Superior temporal gyrus (tissue), 1 donor: ENCODE results near the gene RAB3C.
"Not testable (repeated sequence)": the region's sequence is repeated elsewhere in the genome, so short reads cannot be mapped to it uniquely, and the experiment has no call there.

ENCODE experiments used
- DNase-seq: peaks from one replicate; pipeline ENCODE4 v3.0.0-alpha.2; 2016; ENCODE audit errors: extremely low spot score

The RAB3C gene

DNA sequence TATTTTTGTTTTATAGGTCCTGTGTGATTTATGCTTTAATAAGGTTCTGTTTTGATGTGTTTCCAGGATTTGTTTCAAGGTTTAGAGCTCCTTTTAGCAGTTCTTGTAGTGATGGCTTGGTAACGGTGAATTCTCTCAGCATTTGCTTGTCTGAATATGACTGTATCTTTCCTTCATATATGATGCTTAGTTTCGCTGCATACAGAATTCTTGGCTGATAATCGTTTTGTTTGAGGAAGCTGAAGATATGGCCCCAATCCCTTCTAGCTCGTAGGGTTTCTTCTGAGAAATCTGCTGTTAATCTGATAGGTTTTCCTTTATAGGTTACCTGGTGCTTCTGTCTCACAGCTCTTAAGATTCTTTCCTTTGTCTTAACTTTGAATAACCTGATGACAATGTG, 20.0 kb downstream of the RAB3C start:
- not testable (repeated sequence) for DNase-seq

DNA sequence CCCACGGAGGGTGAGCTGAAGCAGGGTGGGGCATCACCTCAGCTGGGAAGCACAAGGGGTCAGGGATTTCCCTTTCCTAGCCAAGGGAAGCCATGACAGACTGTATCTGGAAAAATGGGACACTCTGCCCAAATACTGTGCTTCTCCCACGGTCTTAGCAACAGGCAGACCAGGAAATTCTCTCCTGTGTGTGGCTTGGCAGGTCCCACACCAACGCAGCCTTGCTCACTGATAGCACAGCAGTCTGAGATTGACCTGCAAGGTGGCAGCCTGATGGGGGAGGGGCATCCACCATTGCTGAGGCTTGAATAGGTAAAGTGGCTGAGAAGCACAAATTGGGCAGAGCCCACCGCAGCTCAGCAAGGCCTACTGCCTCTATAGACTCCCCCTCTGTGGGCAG, 23.2 kb downstream of the RAB3C start:
- no peak for DNase-seq

DNA sequence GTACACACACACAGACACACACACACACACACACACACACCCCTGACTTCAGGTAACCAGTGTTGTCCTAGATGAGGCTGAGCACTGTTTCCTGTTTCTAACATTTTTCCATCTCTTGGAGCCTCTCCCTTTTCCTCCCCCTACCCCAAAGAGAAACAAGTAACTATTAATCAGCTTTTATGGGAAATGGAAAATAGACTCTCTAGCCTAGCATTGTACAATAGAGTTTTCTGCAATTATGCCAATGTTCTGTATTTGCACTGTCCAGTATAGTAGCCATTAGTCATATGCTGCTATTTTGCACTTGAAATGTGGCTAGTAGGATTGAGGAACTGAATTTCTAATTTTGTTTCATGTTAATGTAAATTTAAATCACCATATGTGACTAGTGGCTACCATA, 33.1 kb downstream of the RAB3C start:
- DNase-seq = no peak

DNA sequence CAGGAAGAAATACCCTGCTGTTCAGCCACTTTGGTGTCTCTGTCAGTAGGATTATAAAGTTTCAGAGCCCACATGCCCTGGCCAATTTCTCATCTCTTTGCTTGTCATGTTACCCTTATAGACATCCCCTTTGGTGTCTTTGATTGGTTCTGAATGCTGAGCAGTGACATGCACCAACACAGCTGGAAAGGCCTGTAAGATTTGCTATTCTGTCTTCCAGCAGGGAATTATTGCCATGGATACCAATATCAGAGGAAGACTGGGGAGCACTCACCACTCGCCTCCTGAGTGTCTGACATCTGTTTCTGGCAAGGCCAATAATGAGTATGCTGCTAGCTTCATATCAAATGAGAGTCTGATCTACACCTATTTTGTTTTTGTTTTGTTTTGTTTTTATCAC, 34.4 kb downstream of the RAB3C start:
- no peak for DNase-seq

DNA sequence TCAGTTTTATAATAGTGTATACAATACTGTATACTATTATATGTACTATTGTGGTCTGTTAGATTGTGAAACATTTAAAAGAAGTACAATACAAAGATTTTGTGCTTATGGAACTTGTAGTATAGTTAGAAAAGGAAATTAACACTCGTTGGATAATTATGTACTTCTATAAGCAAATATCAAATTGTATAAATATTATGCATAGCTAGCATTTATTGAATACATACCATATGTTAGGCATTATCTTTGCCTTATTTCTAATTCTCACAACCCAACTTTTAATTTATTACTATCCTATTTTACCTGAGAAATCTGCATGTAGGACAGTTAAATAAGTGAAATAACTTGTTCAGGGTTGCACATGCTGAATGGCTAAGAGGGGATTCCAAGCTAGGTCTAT, 37.5 kb downstream of the RAB3C start:
- DNase-seq = no peak

DNA sequence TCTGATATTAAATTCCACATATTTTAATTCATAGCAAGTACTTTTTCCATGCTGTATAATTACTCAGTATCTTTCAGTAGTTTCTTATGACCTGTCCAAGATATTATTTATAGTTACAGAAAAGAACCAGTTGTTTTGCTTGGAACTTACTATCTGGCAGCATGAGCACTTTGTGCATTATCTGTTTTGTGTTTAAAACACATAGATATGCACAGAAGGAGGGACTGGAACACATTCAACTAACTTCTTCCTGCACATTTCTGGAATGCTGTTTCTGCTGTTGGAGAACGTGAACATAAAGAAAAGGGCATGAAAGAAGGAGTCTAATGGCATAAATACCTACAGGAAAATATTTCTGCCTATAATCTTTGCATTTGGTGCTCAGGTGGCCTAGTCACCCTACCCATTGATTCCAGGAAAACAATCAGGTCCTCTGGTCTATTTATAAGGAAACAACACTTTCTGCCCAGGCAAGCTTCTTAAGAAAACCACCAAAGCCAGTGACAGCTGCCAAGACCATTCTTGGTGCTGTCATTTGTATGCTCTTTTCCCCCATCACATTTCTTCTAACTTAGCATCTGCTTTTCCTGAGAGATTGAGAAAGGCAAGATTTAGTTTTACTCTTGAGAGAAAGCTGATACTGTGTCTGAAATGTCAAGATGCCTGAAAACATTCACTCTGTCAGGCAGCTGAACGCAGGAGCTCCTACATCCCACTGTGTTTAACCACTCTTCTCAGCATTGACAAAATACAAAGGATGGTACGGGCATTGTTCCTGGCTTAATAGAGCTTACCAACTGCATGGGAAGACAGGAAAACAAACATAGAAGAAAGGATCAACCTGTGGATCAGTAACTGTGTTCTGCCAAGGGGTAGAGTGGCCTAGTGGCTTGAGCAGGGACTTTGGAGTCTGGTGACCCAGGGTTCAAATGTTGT, 40.3 kb downstream of the RAB3C start:
- no peak for DNase-seq

DNA sequence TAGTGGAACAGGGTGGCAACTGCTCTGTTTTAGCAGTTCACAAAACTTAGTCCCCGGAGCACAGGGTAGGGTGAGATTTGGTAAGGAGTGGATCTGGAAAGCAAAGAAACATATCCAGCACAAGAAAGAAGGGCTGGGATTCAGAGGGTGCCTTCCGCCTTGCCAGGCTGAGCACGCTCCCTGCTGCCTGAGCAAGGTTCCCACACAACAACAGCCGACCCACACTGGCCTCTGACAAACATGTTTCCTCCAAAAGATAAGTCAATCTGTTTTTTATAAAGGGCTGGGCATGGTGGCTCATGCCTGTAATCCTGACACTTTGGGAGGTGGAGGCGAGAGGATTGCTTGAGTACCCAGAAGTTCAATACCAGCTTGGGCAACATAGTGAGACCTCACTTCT, 45.8 kb downstream of the RAB3C start:
- DNase-seq = no peak

DNA sequence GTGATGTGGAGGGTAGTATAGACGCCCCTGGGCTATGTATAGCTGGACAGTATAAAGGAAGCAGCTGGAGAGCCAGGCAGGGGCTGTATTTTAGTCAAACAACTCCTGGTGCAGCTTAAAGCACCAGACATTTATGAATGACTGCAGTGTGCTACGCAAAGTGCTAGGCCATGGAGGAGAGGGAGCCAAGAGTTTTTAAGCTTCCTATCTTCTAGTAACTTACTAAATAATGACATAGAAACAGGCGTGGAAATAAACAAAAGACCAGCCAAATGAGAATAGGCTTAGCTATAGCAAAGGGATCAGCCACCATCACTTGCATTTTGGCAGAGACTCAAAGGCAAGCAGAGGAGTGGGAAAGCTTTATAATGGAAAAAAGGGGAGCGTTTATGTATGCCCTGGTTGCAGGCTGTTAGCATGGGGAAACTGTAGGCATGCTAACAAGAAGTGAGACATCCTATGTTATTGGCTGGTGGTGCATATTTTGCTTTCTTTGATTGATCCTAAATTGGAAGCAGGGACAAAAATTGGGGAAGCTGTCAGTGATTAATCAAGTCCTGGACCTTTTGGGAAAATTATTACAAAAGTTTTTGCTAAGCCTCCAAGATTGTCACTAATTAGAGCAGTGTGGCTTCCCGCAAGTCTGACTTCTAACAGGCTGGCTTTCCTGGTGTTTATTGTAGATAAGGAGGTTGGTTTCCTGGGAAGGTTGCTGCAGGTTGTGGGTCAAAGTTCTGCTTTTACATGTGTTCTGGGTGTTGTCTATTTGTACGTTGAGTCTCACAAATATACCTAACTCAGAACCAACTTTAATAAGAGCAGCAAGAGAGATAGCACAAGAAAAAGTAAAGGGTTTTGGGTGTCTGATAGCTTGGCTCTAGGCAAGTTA, 46.6 kb downstream of the RAB3C start:
- DNase-seq = no peak

DNA sequence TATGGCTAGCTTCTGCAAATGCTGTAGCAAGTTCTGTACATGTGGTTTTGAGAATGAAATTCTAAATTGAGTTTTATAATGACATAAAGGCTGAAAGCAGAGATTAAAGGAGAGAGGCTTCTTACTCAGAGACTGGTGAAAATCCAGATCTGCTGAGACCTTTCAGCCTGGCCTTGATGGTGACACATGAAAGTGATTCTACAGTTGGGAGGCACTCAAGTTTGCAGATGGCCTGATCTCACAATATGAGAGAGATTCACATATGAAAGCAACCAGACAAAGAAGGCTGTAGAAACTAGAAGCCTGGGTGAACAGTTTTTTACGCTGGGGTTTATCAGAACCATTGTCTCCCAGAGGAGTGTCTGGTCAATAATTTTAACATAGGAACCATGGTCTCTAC, 49.0 kb downstream of the RAB3C start:
- DNase-seq = no peak

DNA sequence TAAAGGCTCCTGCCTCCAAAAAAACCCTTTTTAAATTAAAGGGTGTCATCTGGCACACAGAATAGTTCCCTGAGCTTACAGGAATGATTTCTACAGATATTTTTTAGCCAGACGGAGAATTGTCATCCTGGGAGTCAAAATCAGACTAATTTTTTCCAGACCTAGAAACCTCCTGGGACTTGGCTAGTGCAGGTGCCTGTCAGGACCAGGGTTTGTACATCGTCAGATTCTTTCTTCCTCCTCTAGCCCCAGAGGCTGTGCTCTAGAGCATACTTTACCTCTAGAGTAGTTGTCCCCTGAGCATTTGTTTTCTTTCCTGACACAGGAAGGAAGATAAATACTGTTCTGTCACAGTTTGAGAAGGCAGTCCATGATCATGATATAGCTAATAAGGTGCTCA, 52.5 kb downstream of the RAB3C start:
- no peak for DNase-seq

DNA sequence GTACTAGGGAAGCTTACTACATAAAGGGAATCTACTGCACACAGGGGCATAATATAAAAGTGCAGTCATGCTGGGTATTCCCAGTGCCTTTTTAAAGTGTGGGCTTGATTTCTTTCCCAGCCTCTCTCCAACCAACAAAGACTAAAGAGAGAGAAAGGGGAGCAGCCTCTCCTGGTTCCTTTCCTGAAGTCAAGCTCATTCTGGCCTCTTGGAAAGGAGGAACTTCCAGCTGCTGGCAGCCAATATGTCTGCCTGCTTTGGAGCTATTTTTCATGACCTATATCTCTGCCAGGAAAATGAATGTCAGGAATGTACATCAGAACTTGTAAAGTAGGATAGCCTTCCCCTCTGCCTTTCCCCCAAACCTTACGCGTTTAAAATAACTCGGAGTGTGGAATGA, 57.1 kb downstream of the RAB3C start:
- DNase-seq = no peak

DNA sequence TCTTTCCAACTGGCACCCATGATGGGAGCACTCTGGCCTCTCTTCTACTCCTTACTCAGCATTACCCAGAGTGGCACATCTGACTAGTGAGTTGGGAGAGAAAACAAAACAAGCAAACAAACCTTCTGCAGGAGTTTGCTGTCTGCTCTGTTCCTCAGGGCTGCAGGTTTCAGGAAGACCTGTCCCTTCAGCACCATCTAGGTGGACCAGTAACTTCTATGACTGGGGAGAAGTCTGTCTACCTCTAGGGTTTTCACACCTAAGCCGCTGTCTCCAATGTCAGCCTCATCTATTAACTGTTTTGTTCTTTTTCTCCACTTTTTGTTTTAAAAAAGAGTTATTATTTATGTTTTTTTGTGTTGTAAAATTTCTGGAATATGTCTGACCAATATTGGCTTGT, 58.7 kb downstream of the RAB3C start:
- DNase-seq = no peak

DNA sequence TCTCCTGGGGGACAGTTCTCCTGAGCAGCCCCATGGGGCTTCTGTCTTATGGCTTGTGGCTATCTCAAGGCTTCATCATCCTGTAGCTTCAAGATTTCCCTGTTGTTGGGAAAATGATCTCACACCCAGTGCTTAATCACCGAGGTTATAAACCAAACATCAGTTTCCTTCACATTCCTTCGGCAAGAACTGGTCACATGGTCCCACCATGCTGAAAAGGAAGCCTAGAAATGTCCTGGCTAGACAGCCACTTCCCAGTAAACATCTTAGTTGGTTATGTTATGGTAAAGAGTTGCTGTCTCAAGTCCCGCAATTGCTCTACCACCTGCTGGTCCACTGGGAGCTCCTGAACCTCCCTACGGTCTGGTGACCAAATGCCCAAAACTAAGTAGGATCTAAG, 66.0 kb downstream of the RAB3C start:
- DNase-seq = no peak

DNA sequence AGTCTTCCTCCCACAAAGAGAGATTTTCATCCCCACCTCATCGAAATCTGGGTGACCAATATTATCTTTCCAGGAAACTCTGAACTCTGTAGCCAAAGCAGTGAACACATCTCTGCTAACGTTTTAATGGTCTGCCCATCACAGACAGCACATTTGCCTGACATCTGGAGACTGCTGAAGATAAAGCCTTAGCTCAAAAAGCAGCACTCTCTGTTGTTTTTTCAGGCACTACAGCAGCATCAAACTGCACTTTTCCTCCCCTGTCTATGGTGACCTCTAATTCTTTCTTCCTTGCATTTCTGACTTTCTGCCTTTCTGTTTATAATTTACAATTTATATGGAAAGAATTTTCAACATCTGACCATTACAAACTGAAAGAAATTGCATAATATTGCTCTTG, 66.8 kb downstream of the RAB3C start:
- no peak for DNase-seq

DNA sequence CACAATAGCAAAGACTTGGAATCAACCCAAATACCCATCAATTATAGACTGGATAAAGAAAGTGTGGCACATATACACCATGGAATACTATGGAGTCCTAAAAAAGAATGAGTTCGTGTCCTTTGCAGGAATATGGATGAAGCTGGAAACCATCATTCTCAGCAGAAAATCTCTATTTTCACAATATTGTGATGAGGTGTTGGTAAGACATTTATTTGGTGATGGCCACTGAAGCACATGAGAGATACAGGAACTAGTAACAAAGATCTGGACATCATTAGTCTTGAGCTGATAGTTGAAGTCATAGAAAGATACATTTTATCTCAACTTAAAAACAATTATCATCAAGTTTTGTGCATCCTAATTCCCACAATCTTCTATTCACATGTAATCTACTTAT, 70.6 kb downstream of the RAB3C start:
- DNase-seq = no peak

DNA sequence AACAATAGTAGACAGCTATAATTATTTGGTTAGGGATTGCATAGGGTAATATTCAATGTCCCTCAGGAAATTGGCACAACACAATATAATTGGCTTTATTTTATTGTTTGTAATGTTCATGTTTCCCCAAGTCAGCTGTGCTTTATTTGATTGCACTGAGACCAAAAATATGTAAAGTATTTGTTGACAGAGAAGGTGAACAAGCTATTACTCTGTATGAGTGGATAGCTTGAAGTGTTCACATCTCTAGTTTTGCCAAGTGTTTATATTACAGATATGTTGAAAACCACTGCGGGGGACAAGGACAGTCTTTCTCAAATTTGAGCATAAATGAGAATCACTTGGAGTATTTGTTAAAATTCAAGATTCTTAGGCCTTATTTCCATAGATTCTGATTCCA, 83.3 kb downstream of the RAB3C start:
- no peak for DNase-seq

DNA sequence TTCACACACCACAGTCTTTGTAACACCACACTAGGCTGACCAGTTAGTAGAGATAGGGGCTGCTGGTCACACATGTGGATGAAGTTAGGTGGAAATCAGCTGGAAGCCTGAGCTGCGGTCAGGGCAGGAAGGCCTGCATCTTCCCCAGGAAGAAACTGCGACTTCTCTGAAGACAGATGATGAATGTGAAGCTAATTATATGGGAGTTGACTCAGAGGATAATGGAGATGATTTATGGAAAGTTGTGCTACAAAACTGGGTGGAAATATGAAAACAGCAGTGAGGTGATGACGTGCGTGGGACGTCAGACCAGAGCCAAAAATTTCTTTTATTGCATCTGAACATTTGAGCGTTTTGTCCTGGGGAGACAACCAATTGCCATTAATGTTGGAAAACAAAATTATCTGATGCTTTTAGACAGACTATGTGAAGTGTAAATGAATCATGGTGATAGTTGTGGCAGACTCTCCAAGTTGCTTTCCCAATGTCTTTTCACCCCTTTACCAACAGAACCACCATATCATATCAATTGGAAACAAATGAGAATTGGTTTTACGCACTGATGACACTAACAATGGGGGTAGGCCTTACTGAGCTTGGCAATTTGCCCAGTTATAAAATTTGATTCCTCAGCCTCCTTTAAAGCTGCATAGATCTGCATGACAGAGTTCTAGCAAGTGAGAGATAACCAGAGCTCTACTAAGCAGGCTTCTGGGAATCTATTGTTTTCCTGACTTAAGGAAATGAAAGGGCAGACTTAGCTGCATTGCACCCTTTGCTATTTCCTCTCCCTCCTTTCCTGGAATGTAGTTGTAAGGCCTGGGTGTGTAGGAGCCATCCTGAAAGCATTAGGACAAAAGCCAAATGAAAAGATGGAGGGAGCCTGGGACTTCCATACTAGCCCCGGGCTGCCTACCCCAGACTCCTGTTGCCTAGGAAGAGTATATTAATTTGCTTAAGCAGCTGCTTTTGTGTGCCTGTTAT, 84.0 kb downstream of the RAB3C start:
- DNase-seq = no peak

DNA sequence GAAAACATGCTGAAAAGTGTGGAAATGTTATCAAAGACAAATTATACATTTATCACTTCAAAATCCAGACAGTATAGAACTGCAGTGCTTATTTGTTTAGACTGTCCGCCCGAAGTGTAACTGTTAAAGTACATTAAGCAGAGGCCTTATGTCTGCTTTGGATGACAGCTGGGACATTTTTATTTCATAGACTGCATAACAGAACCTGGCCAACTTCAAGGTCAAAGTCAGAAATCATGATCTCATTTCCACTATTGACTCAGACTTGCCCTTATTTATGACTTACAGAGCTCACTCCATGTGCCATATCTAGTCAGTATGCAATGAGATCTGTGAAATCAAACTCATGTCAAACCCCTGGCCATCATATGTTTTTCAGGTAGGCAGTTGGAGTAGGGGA, 87.7 kb downstream of the RAB3C start:
- no peak for DNase-seq

DNA sequence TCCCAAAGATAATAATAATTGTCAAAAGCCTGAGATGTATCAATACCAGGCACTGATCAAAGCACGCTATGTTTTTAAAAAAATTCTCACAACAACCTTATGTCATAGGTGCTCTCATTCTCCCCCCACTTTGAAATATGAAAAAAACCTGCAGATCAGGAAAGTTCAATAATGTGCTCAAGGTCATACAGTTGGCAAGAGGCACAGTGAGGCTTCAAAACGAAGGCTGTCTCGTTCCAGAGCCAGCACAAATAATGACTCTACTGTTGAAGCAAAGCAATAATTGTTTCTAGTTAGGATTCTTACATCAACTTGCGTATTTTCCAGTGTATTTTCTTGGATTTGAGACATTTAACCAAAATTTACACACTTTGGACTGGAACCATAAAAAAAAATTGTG, 88.3 kb downstream of the RAB3C start:
- DNase-seq = no peak

DNA sequence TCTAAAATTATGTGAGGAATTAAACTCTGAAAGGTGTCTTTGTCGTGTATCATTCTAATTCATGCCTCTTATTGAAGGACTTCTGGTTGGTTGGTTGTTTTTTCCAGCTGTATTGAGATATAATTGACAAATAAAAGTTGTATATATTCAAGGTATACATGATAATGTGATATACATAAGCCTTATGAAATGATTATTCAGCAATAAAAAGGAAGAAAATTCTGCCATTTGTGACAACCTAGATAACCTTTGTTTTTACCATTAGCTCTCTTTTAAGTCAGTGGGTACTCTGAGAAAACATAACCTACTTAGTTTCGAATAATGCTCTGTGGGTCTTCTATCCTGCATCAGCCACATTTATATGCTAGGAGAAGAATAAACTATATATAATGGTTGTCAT, 89.6 kb downstream of the RAB3C start:
- DNase-seq = no peak

DNA sequence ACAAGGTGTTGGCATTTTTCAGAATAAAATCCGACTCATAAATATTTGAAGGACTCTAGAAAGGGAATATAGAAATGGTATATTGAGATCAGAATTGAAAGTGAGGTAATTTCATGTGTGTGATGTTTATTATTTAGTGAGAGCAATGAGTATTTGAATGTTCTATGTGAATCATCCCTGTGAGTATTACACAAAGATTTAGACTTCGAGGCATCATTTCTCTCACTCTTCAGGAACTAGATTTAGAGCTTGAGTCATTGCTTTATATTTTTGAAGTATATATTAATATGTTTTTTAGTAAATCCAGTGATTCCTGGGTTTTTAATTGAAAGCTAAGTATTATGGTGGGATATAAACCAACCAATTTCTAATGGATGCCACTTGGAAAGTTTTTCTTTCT, 91.2 kb downstream of the RAB3C start:
- no peak for DNase-seq

DNA sequence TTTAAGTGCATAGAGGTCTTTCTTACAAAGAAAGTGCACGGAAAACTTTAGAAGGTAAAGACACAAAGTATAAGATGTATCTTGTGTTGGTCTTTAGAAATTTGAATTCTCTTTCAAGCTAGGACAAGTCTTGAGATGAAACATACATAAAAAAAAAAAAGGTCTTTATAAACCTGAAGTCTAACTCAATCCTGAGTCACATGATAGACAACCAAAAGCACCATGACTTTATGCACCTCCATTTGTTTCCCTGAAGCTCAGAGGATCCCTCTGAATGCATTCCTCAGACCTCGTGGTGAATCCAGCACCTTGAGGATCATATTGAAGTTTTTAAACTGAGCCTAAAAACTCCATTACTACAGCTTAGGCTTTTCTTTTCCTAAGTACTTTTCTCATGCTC, 91.8 kb downstream of the RAB3C start:
- DNase-seq = no peak
